HCT116 (cell line): ENCODE measurements around the gene F2RL3. TPM values are rescaled to one million over a fixed set of nuclear protein-coding genes. Genes with fewer than 3 reads are reported as not detected.

Experiments used
- ATAC-seq: fragments of 200-7000 bp; cut with Tn5 transposase; 2 replicates; pipeline ENCODE4 v1.9.1; 2020; ENCODE audit warnings: mild to moderate bottlenecking, moderate library complexity
- BruUV-seq: library from RNA; stranded (reverse); fragments of 400-500 nt; replicated peaks from 2 replicates; lab custom pipeline; 2021; lab: Mats Ljungman, UMichigan
- CTCF ChIA-PET: fragments of 300-600 bp; sonication (Branson Sonifier 250); formaldehyde crosslinking; loops from one replicate; lab custom pipeline; 2021; ENCODE audit warnings: antibody characterized with exemption; lab: Charles Lee
- POLR2A ChIA-PET: fragments of 300-600, 350-600 bp; sonication (Branson Sonifier 250); formaldehyde crosslinking; loops from one replicate; lab custom pipeline; 2021; ENCODE audit warnings: antibody characterized with exemption; lab: Charles Lee
- RAD21 ChIA-PET, 2 experiments: fragments of 300-600 bp; sonication (Branson Sonifier 250); formaldehyde crosslinking; loops; one replicate each; lab custom pipeline; 2023; ENCODE audit warnings: low total read pairs in 2 of 2; ENCODE audit not compliant: uncharacterized antibody in 2 of 2, unreplicated experiment in 2 of 2, low non-redundant PET in 1 of 2; lab: Charles Lee
- DNase-seq: peaks from one replicate; pipeline ENCODE4 v3.0.0-alpha.2; 2010; ENCODE audit warnings: low read depth, low spot score
- H2AFZ ChIP-seq: fragments of 200-600 bp; shearing (Covaris generic), sonication (generic); 2 replicates; pipeline ENCODE4 v1.6.1; 2017; ENCODE audit warnings: low read depth, mixed run types, mixed read lengths, antibody characterized with exemption, low read length; ENCODE audit not compliant: poor library complexity, severe bottlenecking
- H3K27ac ChIP-seq: 2 replicates; pipeline ENCODE4 v1.5.1; 2012; ENCODE audit warnings: low read depth, low read length
- H3K27me3 ChIP-seq: fragments of 200-600 bp; sonication (generic); 2 replicates; pipeline ENCODE4 v1.6.1; 2016; ENCODE audit warnings: mixed run types, low read length, mixed read lengths; ENCODE audit not compliant: insufficient read depth
- H3K36me3 ChIP-seq, 2 experiments: fragments of 200-500 bp in 1 of 2; fragments of 200-600 bp in 1 of 2; sonication (Bioruptor generic) in 1 of 2; sonication (generic) in 1 of 2; 2 replicates each; pipeline versions ENCODE4 v1.5.1 to v1.6.1; 2014 to 2016; ENCODE audit warnings: low read length in 2 of 2, inconsistent platforms in 1 of 2, mixed read lengths in 1 of 2, mixed run types in 1 of 2; ENCODE audit not compliant: insufficient read depth in 2 of 2, control insufficient read depth in 1 of 2
- H3K4me1 ChIP-seq, 2 experiments: fragments of 200-600 bp in 1 of 2; sonication (generic) in 1 of 2; 2 replicates each; pipeline versions ENCODE4 v1.5.1 to v1.6.1; 2012 to 2017; ENCODE audit warnings: low read length in 2 of 2, inconsistent platforms in 1 of 2, mild to moderate bottlenecking in 1 of 2, mixed read lengths in 1 of 2, mixed run types in 1 of 2, moderate library complexity in 1 of 2; ENCODE audit not compliant: insufficient read depth in 2 of 2, control insufficient read depth in 1 of 2
- H3K4me2 ChIP-seq: fragments of 200-600 bp; sonication (generic); 2 replicates; pipeline ENCODE4 v1.6.1; 2017; ENCODE audit warnings: mixed run types, low read length, mixed read lengths
- H3K4me3 ChIP-seq, 2 experiments: fragments of 200-600 bp in 1 of 2; sonication (generic) in 1 of 2; replicated peaks in 1 of 2; 2 replicates each; pipeline ENCODE4 v1.5.1; 2011 to 2016; ENCODE audit warnings: low read length in 2 of 2, control low read depth in 1 of 2, low read depth in 1 of 2, mild to moderate bottlenecking in 1 of 2, mixed read lengths in 1 of 2, mixed run types in 1 of 2
- H3K79me2 ChIP-seq: fragments of 200-600 bp; sonication (generic); 2 replicates; pipeline ENCODE4 v1.6.1; 2017; ENCODE audit warnings: mild to moderate bottlenecking, mixed run types, low read length, moderate library complexity, mixed read lengths; ENCODE audit not compliant: insufficient read depth
- H3K9ac ChIP-seq: fragments of 200-600 bp; sonication (generic); 2 replicates; pipeline ENCODE4 v1.6.1; 2016; ENCODE audit warnings: low read length, mixed read lengths
- H3K9me2 ChIP-seq: fragments of 200-600 bp; sonication (generic), shearing (Covaris generic); 2 replicates; pipeline ENCODE4 v1.6.1; 2017; ENCODE audit warnings: mixed run types, mild to moderate bottlenecking, moderate library complexity; ENCODE audit not compliant: insufficient read depth
- H3K9me3 ChIP-seq, 2 experiments: fragments of 200-500 bp in 1 of 2; fragments of 200-600 bp in 1 of 2; sonication (Bioruptor generic) in 1 of 2; sonication (generic) in 1 of 2; 2 replicates each; pipeline ENCODE4 v1.6.1; 2014 to 2017; ENCODE audit warnings: low read length in 2 of 2, mixed read lengths in 2 of 2, inconsistent platforms in 1 of 2, low read depth in 1 of 2, mild to moderate bottlenecking in 1 of 2, mixed run types in 1 of 2, moderate library complexity in 1 of 2; ENCODE audit not compliant: control insufficient read depth in 1 of 2, insufficient read depth in 1 of 2
- H4K20me1 ChIP-seq: fragments of 200-600 bp; sonication (generic), shearing (Covaris generic); 2 replicates; pipeline ENCODE4 v1.6.1; 2017; ENCODE audit warnings: mixed run types, mild to moderate bottlenecking, moderate library complexity; ENCODE audit not compliant: insufficient read depth
- CEBPB ChIP-seq: IDR thresholded peaks from 2 replicates; pipeline ENCODE4 v1.6.1; 2012; ENCODE audit warnings: low read depth
- CTCF ChIP-seq, 3 experiments: fragments of 200-600 bp in 1 of 3; sonication (generic) in 1 of 3; IDR thresholded peaks in 2 of 3; conservative IDR thresholded peaks in 1 of 3; 2 replicates each; pipeline ENCODE4 v1.5.1; 2012 to 2017; ENCODE audit warnings: low read depth in 2 of 3, low read length in 2 of 3, antibody characterized with exemption in 1 of 3, borderline replicate concordance in 1 of 3, control low read depth in 1 of 3, mild to moderate bottlenecking in 1 of 3, mixed read lengths in 1 of 3, mixed run types in 1 of 3, moderate library complexity in 1 of 3; ENCODE audit not compliant: insufficient read depth in 1 of 3
- EGR1 ChIP-seq: IDR thresholded peaks from 2 replicates; pipeline ENCODE4 v1.6.1; 2012; ENCODE audit warnings: low read depth
- ELF1 ChIP-seq: IDR thresholded peaks from 2 replicates; pipeline ENCODE4 v1.6.1; 2012; ENCODE audit warnings: low read depth, borderline replicate concordance
- EZH2 ChIP-seq: fragments of 200-600 bp; sonication (generic); IDR thresholded peaks from 2 replicates; pipeline ENCODE4 v1.6.1; 2017; ENCODE audit warnings: antibody characterized with exemption, mixed run types
- EZH2phosphoT487 ChIP-seq: fragments of 200-600 bp; IDR thresholded peaks from 2 replicates; pipeline ENCODE4 v1.6.1; 2018; ENCODE audit warnings: antibody characterized with exemption, borderline replicate concordance
- FOSL1 ChIP-seq: IDR thresholded peaks from 2 replicates; pipeline ENCODE4 v1.6.1; 2012; ENCODE audit warnings: low read depth
- JUND ChIP-seq: IDR thresholded peaks from 2 replicates; pipeline ENCODE4 v1.6.1; 2012
- POLR2A ChIP-seq: IDR thresholded peaks from 2 replicates; pipeline ENCODE4 v1.7.0; 2011; ENCODE audit warnings: borderline replicate concordance; ENCODE audit not compliant: insufficient read depth, insufficient read length; ENCODE audit errors: extremely low read depth
- POLR2AphosphoS5 ChIP-seq: IDR thresholded peaks from 2 replicates; pipeline ENCODE4 v1.6.1; 2011; ENCODE audit warnings: mild to moderate bottlenecking, low read depth, low read length, moderate library complexity
- REST ChIP-seq: IDR thresholded peaks from 2 replicates; pipeline ENCODE4 v1.6.1; 2012; ENCODE audit warnings: low read depth
- SIN3A ChIP-seq: IDR thresholded peaks from 2 replicates; pipeline ENCODE4 v1.6.1; 2012; ENCODE audit warnings: low read depth
- SP1 ChIP-seq: IDR thresholded peaks from 2 replicates; pipeline ENCODE4 v1.6.1; 2012; ENCODE audit warnings: low read depth
- TCF7L2 ChIP-seq: IDR thresholded peaks from 2 replicates; pipeline ENCODE4 v1.7.0; 2011; ENCODE audit warnings: borderline replicate concordance, inconsistent platforms; ENCODE audit not compliant: insufficient read depth, insufficient read length; ENCODE audit errors: extremely low read depth
- YY1 ChIP-seq: IDR thresholded peaks from 2 replicates; pipeline ENCODE4 v1.6.1; 2011; ENCODE audit warnings: low read length, low read depth, moderate library complexity, mild to moderate bottlenecking; ENCODE audit not compliant: insufficient replicate concordance; ENCODE audit errors: extremely low read depth
- ZBTB33 ChIP-seq: IDR thresholded peaks from 2 replicates; pipeline ENCODE4 v1.6.1; 2011; ENCODE audit warnings: mild to moderate bottlenecking, low read length, moderate library complexity; ENCODE audit not compliant: insufficient replicate concordance; ENCODE audit errors: extremely low read depth
- ZFX ChIP-seq: fragments of 450-650 bp; IDR thresholded peaks from 2 replicates; pipeline ENCODE4 v1.6.1; 2017
- ZNF274 ChIP-seq: fragments of 200-500 bp; sonication (Bioruptor generic); IDR thresholded peaks from 2 replicates; pipeline ENCODE4 v1.6.1; 2014; ENCODE audit warnings: mild to moderate bottlenecking, low read depth, low read length, inconsistent platforms
- intact Hi-C: fragments of 100-400 bp; cut with micrococcal nuclease; formaldehyde crosslinking; loops from 2 replicates; pipeline ENCODE4 v1.10.0; 2022
- total RNA-seq: library from RNA; stranded (reverse); gene quantifications from one replicate; pipeline ENCODE4 v1.2.1, GENCODE V29; 2021; ENCODE audit not compliant: unreplicated experiment

F2RL3 gene
- total RNA-seq, 1 experiment from 2014 or later: 0.10 TPM

GRCh38 chr19:16892436-16892835 is 3.6 kb downstream of the F2RL3 start:
- Histone ChIP-seq H3K4me1 (peaks cover 2 to 4% of the 10 kb centered on the region in 2 experiments; a peak in 2 of 4 replicates), H3K27me3 (no peaks in the 10 kb centered on the region), H3K9me3 (no peaks in the 10 kb centered on the region), H3K36me3 (no peaks in the 10 kb centered on the region), H3K27ac (no peak overlapping the region), H3K79me2 (no peaks in the 10 kb centered on the region), H3K4me3 (no peak overlapping the region), H3K4me2 (no peak overlapping the region), H4K20me1 (no peaks in the 10 kb centered on the region), H3K9me2 (no peaks in the 10 kb centered on the region), H2AFZ (no peak overlapping the region), H3K9ac (no peak overlapping the region)
- TF ChIP-seq EZH2phosphoT487 (no peak), TCF7L2 (no peak), ZFX (no peak), CEBPB (no peak), FOSL1 (no peak), SIN3A (no peak), POLR2A (no peak), ZNF274 (no peak), EGR1 (no peak), YY1 (no peak), REST (no peak), CTCF (IDR thresholded peaks at IDR 0.05 in 2 of 3, conservative IDR thresholded peaks at IDR 0.05 in 1 of 3; ENCODE audit: borderline replicate concordance in 1 of 3, insufficient read depth in 1 of 3, low read depth in 2 of 3, low read length in 2 of 3) (no peak), ZBTB33 (no peak), POLR2AphosphoS5 (no peak), SP1 (no peak), EZH2 (no peak), ELF1 (no peak), JUND (no peak)
- intact Hi-C loops: no loop called here
- CTCF ChIA-PET: no interaction called here
- RAD21 ChIA-PET: no interaction called here
- POLR2A ChIA-PET: no interaction called here
- no TSS peak for BruUV-seq
- ATAC-seq (no peak), DNase-seq (no peak)
